Colonic mucosa (tissue), 4 donors: ENCODE results near the gene DEFB129. TPM values are rescaled to one million over a fixed set of nuclear protein-coding genes. Genes with fewer than 3 reads are reported as not detected.

ENCODE experiments used
- DNase-seq: peaks from one replicate; pipeline ENCODE4 v3.0.0-alpha.2; 2020
- H3K27ac ChIP-seq: fragments of 200-600 bp; one replicate; pipeline ENCODE4 v1.8.0; 2021
- H3K27me3 ChIP-seq: fragments of 200-600 bp; one replicate; pipeline ENCODE4 v1.8.0; 2021
- H3K36me3 ChIP-seq: fragments of 200-600 bp; one replicate; pipeline ENCODE4 v1.8.0; 2021
- H3K4me1 ChIP-seq: fragments of 200-600 bp; one replicate; pipeline ENCODE4 v1.8.0; 2021; ENCODE audit warnings: mild to moderate bottlenecking
- H3K4me3 ChIP-seq: fragments of 200-600 bp; one replicate; pipeline ENCODE4 v1.8.0; 2021
- H3K9ac ChIP-seq, 2 donors: one replicate each; pipeline ENCODE4 v1.7.0; 2013; ENCODE audit warnings: control low read depth in 2 of 2, low read depth in 2 of 2, low read length in 2 of 2
- H3K9me3 ChIP-seq: fragments of 200-600 bp; one replicate; pipeline ENCODE4 v1.8.0; 2021
- CTCF ChIP-seq: fragments of 200-600 bp; IDR thresholded peaks from one replicate; pipeline ENCODE4 v1.8.0; 2022; ENCODE audit warnings: antibody characterized with exemption, mild to moderate bottlenecking
- intact Hi-C: fragments of 100-400 bp; cut with DNase I; formaldehyde crosslinking; loops from one replicate; pipeline ENCODE4 v1.14.1; 2022
- total RNA-seq, 2 donors: library from RNA; stranded (reverse); fragmentation: NEBNext Ultra II Directional in 1 of 2; extraction: Animal tissue kit (Norgen Biotek cat#: 25700) in 1 of 2; gene quantifications; one replicate each; pipeline ENCODE4 v1.2.1, GENCODE V29; 2021
- donor health status: healthy.
- donor health status: DM: no; HTN: no; CAD: no.
- donor health status: DM: no; HTN: no; CAD: no.

DEFB129 gene
- total RNA-seq, 2 donors from 2014 or later = not detected

GRCh38 chr20:273884-274283 lies 46.8 kb downstream of the DEFB129 start:
- Histone ChIP-seq H3K9me3 (no peaks in the 10 kb centered on the region), H3K36me3 (no peaks in the 10 kb centered on the region), H3K4me1 (no peaks in the 10 kb centered on the region), H3K27ac (no peak overlapping the region), H3K9ac (no peak overlapping the region), H3K4me3 (no peak overlapping the region), H3K27me3 (no peaks in the 10 kb centered on the region)
- intact Hi-C loops = loop anchor here (10.0 kb wide), 2 partner anchors 51 to 59 kb away; partner anchors contain the start of gene SOX12
- DNase-seq = no peak
- no peak for TF ChIP-seq CTCF

GRCh38 chr20:275791-276190 lies 48.7 kb downstream of the DEFB129 start:
- DNase-seq = peak; percentile 10
- intact Hi-C loops = loop anchor here (10.0 kb wide), 2 partner anchors 49 to 61 kb away; partner anchors contain the start of gene SOX12
- Histone ChIP-seq H3K9ac (no peak overlapping the region), H3K27me3 (no peaks in the 10 kb centered on the region), H3K36me3 (no peaks in the 10 kb centered on the region), H3K9me3 (no peaks in the 10 kb centered on the region), H3K4me1 (no peaks in the 10 kb centered on the region), H3K4me3 (no peak overlapping the region), H3K27ac (no peak overlapping the region)
- TF ChIP-seq CTCF = no peak

GRCh38 chr20:276620-277495 lies 49.8 kb downstream of the DEFB129 start:
- Histone ChIP-seq H3K27ac (no peak overlapping the region), H3K9me3 (no peaks in the 10 kb centered on the region), H3K4me3 (no peak overlapping the region), H3K36me3 (no peaks in the 10 kb centered on the region), H3K4me1 (no peaks in the 10 kb centered on the region), H3K9ac (no peak overlapping the region), H3K27me3 (no peaks in the 10 kb centered on the region)
- DNase-seq = no peak
- TF ChIP-seq CTCF = no peak
- intact Hi-C loops = loop anchor here (10.0 kb wide), 2 partner anchors 48 to 62 kb away; partner anchors contain the start of gene SOX12

DNA sequence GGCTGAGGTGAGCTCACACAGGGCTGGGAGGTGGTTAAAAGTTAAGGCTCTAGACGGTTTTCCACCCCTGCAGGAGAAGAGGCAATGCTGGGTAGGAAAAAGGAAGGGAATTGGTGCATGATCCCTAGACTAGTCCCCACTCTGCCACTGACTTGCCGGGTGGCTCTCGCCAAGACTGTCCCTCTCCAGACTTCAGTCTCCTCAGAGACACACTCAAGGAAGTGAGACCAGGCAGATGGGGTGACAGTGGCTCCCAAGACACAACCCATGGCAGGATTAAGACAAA lies 50.4 kb downstream of the DEFB129 start:
- Histone ChIP-seq H3K36me3 (no peaks in the 10 kb centered on the region), H3K9me3 (no peaks in the 10 kb centered on the region)
- intact Hi-C loops = loop anchor here (10.0 kb wide), 2 partner anchors 47 to 63 kb away; partner anchors contain the start of gene SOX12

GRCh38 chr20:278181-278580 lies 51.1 kb downstream of the DEFB129 start:
- intact Hi-C loops = loop anchor here (10.0 kb wide), 2 partner anchors 47 to 63 kb away; partner anchors contain the start of gene SOX12
- H3K9ac ChIP-seq = no peak overlapping the region
- no peak for DNase-seq

More for the DNA sequence above, 50.4 kb downstream of the DEFB129 start:
- Histone ChIP-seq H3K4me3 (no peak overlapping the region), H3K9ac (no peak overlapping the region), H3K27me3 (no peaks in the 10 kb centered on the region), H3K27ac (no peak overlapping the region), H3K4me1 (no peaks in the 10 kb centered on the region)
- no peak for TF ChIP-seq CTCF
- no peak for DNase-seq

More at GRCh38 chr20:278181-278580, 51.1 kb downstream of the DEFB129 start:
- no peak for TF ChIP-seq CTCF
- Histone ChIP-seq H3K9me3 (no peaks in the 10 kb centered on the region), H3K27me3 (no peaks in the 10 kb centered on the region), H3K4me3 (no peak overlapping the region), H3K4me1 (no peaks in the 10 kb centered on the region), H3K36me3 (no peaks in the 10 kb centered on the region), H3K27ac (no peak overlapping the region)
